ENCODE measurements around the gene FMC1.
"Not testable (repeated sequence)": the region's sequence is repeated elsewhere in the genome, so short reads cannot be mapped to it uniquely, and the experiment has no call there.

Gene FMC1, protein sequence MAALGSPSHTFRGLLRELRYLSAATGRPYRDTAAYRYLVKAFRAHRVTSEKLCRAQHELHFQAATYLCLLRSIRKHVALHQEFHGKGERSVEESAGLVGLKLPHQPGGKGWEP

DNA sequence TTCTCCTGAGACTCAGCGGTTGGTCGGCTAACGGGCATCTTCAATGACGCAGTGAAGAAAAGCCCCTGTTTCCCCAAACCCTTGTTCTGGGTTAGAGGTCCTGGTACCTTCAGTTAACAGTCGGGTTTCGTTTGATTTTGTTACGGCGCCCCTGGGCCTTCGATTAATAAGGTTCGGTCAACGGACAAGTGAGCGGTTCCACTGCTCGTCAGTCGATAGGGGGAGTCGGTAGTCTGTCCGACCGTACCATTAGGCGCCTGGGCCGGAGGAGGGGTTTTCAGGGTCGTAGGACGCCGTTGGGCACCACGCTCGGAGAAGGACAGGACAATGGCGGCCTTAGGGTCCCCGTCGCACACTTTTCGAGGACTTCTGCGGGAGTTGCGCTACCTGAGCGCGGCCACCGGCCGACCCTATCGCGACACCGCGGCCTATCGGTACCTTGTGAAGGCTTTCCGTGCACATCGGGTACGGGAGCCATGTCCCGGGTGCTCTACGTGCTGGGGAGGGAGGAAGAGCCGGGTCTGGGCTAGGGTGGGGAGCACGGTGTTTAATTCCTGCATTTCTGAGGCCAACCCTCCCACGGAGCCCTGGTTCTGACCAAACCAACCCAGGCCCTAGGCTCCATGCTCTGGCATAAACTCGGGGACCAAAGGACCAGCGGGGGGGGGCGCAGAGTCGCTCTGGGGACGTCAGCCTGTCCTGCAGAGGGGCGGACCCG, at the start of gene FMC1:
FMC1 (plus strand) TSS at position 280 of the 718 bp plus-strand sequence; CDS start at position 328, 48 bp downstream.
- DNase-seq: peak; percentile 89

GRCh38 chr7:139292821-139293220, 48.3 kb upstream of the FMC1 start:
- DNase-seq: no peak

GRCh38 chr7:139293534-139293933, 47.6 kb upstream of the FMC1 start:
- DNase-seq: no peak

DNA sequence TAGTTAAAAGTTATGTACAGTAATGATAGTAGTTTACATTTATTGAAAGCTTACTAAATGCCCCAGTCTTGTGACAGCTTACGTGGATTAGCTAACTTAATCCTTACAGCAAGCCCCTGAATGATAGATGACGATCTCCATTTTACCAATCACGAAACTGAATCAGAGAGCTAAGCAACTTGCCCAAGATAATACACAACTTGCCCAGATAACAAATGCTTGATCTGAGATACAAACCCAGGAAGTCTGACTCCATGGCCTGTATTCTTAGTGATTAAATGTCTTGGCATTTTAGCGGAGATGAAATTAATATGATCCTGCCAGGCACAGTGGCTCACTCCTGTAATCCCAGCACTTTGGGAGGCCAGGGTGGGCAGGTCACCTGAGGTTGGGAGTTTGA, 46.9 kb upstream of the FMC1 start:
- no peak for DNase-seq

DNA sequence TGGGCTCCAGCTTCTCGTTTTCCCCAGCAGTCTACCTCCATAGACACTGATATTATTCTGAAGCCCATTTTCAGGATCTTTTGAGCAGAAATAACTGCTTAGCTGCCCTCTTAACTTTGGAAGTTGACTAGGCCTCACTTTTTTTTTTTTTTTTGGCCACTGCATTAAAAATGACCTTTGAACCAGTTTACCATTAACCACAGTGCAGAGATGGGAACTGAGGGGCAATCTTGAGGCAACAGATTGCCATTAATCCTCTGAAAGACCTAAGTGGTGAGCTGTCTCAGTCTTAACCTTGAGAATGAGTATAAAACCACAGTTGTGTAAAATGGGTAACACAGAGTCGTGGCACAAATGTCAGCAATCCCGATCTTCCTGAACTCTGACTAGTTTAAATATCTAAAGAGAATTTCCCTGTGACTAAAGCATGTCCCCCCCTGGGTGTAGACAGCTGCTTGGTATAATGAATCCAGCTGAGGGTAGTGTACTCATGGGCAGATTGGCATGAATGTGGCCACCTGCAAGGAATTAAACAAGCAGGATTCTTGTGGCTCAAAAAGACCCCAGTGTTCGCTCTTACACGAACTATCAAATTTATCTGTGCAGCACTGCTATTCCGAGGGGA, 46.1 kb upstream of the FMC1 start:
- no peak for DNase-seq

GRCh38 chr7:139297795-139298194, 43.3 kb upstream of the FMC1 start:
- DNase-seq: no peak

- no peak for DNase-seq
Observed at GRCh38 chr7:139299296-139299695, 41.8 kb upstream of the FMC1 start.

DNA sequence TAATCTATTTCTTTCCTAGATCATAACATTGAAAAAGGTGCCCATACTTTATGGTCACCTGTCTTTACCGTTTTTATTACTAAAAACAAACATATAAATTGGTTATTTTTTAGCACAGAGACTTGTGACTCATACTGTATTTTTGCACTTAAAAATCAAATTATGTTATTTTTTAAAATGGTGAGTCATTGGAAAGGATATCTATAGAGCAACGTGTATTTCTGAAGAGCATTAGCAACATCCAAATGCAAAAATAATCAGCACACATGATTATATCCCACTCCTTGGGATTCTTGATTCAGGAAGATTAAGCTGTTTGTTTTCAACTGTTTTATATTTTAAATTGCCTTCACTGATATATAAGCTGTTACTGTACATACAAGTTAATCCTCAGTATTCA, 40.7 kb upstream of the FMC1 start:
- no peak for DNase-seq

GRCh38 chr7:139304517-139304916, 36.6 kb upstream of the FMC1 start:
- peak; percentile 44 for DNase-seq

DNA sequence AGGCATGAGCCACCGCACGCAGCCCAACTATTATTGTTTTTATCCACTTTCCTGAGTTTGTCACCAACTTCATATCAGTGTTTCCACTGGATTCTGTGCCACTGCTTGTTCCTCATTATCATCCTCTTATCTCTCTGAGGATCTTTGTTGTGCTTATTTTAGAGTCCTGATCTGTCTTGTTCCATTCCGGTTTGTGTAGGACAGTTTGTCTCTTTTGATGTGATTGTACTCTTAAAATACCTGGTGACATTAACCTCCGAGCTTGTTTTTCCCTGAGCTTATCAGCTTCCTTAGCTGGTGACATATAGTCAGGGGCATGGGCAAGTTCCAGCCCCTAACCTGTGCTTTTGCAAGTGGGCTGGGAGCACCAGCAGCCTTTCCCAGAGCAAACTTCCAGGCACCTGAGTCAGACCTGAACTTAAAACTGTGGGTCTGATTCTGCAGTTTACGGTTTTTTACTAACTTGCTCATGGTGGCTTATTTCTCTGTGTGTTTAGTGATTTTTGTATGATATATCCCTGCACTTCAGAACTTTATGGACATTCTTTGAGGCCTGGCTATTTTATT, 23.1 kb upstream of the FMC1 start:
- no peak for DNase-seq

- no peak for DNase-seq
Observed at GRCh38 chr7:139321071-139321745, 19.9 kb upstream of the FMC1 start.

DNA sequence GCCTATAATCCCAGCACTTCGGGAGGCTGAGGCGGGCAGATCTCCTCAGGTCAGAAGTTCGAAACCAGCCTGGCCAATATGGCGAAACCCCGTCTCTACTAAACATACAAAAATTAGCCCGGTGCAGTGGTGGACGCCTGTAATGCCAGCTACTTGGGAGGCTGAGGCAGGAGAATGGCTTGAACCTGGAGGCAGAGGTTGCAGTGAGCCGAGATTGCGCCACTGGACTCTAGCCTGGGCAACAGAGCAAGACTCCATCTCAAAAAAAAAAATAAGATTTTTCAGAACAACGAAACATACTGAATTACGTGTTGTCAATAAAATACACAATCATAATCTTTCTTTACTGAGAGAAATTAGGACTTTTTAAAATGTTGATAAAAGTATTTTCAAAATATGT, 16.4 kb upstream of the FMC1 start:
- not testable (repeated sequence) for DNase-seq

DNA sequence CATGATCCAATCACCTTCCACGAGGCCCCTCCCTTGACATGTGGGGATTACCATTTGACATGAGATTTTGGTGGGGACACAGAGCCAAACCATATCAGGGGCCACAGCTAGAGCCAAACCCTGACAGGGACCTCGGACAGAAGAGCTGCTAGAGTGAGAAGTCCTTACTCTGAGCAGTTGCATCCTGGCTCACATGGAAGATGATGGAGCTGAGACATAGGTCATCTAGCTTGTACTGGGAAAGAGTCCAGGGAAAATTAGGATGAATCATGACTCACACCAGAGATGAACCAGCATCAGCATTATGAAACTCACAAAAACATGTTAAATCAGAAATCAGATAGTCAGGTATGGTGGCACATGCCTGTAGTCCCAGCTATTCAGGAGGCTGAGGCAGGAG, 12.8 kb upstream of the FMC1 start:
- no peak for DNase-seq

DNA sequence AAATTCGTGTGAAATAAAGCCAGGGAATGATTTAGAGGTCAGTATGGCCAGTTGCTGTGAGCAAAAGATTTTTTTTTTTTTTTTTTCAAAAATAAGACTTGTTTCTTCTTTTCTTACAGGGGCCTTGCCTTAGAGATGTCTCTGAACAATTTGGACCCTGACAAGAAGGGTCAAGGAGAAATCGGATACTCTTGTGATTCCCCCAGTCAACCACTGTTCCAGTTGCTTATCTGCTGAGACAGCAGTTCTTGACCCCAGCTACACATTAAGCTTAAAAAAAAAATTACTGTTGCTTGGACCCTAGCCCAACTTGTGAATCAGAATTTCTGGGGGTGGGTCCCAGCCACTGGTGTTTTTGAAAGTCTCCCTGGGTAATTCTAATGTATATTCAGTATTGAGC, 12.0 kb upstream of the FMC1 start:
- no peak for DNase-seq

DNA sequence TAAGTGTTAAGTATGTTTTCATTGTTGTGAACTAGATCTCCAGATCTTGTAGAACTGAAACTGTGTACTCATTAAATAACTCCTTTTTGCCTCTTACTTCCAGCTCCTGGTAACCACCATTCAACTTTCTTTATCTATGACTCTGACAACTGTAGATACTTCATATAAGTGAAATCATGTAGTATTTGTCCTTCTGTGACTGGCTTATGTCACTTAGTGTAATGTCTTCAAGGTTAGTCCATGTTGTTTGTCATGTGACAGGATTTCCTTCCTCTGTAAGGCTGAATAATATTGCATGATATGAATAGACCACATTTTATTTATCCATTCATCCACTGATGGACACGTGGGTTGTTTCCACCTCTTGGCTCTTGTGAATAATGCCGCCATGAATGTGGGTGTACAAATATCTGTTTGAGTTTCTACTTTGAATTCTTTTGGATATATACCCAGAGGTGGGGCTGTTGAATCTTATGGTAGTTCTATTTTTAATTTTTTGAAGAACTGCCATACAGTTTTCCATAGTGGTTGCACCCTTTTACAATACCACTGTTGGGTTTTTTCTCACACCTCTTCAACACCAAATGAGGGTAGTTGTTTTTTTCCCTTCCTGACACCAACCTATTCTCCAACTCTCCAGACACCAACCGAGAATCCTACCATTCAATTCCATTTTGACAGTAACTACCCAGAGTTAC, 10.7 kb upstream of the FMC1 start:
- no peak for DNase-seq

DNA sequence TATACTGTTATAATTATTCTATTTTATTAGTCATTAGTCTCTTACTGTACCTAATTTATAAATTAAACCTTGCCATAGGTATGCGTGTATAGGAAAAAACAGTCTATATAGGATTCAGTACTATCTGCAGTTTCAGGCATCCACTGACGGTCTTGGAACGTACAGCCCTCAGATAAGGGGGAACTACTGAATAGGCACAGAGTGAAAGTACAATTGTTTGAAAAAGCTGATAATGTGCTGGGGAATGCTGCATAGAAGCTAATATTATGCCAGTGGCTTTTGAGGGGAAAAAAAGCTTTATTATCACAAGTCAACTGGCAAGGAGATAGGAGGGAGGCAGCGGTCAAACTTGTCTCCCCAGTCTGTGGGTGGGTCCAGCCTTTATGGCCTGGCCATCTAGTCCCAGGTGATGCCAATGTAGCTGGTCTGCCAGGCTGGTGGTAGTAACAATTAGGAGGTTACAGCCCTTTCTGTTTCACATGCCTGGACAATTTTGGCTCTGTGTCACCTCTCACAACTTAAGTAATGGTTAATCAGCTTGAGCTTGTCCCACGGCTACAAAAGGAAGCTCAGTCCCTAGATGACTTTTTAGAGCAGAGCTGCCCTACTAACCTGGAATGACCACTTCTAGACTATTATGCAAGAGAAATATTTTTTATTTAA, 8.3 kb upstream of the FMC1 start:
- no peak for DNase-seq

DNA sequence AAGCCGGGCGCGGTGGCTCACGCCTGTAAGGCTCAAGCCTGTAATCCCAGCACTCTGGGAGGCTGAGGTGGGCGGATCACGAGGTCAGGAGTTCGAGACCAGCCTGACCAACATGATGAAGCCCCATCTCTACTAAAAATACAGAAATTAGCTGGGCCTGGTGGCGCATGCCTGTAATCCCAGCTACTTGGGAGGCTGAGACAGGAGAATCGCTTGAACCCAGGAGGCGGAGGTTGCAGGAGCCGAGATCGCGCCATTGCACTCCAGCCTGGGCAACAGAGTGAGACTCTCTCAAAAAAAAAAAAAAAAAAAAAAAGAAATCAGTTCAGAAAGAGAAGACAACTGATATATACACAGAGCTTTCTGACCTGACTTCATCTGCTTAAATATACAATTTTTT, 7.7 kb upstream of the FMC1 start:
- DNase-seq: not testable (repeated sequence)

DNA sequence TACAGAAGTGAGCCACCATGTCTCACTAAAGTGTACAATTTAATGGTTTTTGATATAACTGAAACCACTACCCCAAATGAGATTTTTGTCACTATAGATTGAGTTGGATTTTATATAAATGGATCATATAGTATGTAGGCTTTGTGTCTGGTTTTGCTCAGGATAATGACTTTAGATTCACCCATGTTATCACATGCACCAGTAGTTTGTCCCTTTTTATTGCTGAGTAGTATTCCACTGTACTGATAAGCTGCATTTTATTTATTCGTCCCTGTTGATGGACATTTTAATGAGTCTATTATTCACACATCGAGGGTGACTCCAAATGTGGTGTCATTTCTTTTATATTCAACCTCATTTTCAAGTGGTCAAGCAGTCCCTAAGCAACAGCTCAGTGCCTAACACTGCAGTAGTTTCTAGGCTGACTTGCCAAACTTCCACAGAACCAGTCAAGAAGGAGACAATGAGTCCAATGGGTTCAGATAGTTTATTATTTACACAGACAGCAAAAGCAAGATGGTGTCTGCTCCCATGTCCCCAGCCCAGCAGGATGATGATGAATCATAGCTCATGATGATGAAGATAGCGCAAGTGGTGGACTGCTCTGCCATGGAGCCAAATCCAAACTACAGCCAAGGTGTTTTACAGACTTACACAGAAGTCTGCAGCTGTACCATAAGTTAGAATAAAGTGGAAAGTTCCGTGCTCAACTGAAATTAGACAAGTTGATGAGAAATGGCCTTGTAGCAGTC, 6.6 kb upstream of the FMC1 start:
- DNase-seq: no peak

DNA sequence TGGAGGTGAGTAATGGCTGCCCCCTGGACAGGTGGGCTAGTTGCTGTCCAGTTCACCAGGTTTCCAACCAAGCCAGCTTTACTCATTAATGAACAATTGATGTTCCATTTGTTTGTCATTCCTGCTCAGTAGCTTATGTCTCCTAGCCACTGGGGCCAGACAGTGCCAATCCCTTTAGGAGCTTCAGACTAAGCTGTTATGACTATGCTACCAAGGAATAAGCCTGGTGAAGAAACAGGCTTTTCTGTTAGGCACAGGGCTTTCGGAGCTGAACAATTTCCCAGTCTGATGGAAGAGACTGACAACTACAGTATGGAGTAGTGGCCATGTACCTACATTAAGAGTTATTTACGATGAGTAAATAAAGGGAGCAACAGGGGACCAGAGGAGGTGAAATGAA, 2.1 kb upstream of the FMC1 start:
- no peak for DNase-seq

DNA sequence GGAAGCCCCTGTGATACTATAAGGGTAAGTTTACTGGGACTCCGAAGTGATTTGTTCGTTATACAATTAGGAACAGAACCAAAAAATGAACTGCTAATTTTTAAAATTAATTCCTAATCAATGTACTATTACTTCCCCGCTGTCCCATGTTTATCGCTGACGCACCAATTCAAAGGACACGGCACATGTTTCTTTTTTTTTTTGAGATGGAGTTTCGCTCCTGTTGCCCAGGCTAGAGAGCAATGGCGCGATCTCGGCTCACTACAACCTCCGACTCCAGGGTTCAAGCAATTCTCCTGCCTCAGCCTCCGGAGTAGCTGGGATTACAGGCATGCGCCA, 1.5 kb upstream of the FMC1 start:
- DNase-seq: no peak

DNA sequence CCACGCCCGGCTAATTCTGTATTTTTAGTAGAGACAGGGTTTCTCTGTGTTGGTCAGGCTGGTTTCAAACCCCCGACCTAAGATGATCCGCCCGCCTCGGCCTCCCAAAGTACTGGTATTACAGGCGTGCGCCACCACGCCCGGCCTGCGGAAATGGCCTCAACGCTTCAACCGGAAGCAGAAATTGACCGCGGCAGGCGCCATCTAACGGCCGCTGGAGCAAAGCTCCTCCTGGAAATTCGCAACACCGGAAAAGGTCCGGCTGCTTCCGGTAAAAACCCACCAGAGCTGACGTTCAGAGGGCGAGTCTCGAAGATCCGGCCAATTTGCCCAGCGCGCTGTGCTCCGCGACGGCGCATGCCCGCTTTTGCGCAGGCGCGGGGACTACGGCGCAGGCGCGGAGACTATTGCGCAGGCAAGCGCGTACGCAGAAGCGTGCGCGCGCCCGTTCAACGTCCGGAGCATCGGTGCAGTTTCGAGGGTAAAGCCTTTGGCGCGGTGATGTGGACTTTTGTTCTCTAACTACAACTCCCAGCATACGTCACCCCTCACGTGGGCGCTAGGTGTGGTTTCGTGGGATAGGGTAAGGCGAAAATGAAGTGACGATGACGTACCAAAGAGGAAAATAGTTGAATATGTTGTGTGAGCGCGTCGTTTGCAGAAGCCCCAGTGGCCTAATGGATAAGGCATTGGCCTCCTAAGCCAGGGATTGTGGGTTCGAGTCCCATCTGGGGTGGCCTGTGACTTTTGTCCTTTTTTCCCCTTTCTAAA, 915 bp upstream of the FMC1 start:
- DNase-seq: peak; percentile 100
